Activated CD8-positive, alpha-beta T cell treated with anti-CD3 and anti-CD28 coated beads, Interleukin-2, amount 10 ng/mL, durations not matched to agents 7 days and 5 days (primary cell): Measurements from ENCODE around the gene FALEC. TPM values are rescaled to one million over a fixed set of nuclear protein-coding genes. Genes with fewer than 3 reads are reported as not detected.

ENCODE experiments used
- microRNA-seq: library from miRNA; unstranded; fragments of <30 nt; microRNA quantifications from one replicate; pipeline ENCODE4 v1.2.0, GENCODE V29; 2022
- total RNA-seq, 2 experiments: library from RNA; stranded (reverse); gene quantifications; one replicate each; pipeline ENCODE4 v1.2.3, GENCODE V29; 2021

The FALEC gene
- total RNA-seq, 2 experiments from 2014 or later = not detected

Small RNA genes within 50 kb of the gene (microRNA-seq; reads per million reads assigned to microRNA genes)
- not detected for gene MIR4257
- not detected for gene MIR6878

Other genes with a start within 250 kb of the FALEC start
- 100 to 1,000 TPM; 128 to 132 TPM for gene APH1A, start 246.7 kb upstream of the FALEC start, total RNA-seq
- gene C1orf54, start 243.0 kb upstream of the FALEC start, total RNA-seq = 1 to 10 TPM; 2.5 to 4.0 TPM
- gene CIART, start 233.2 kb upstream of the FALEC start, total RNA-seq = 1 to 10 TPM; 2.0 to 2.3 TPM
- gene MRPS21, start 221.9 kb upstream of the FALEC start, total RNA-seq = 10 to 100 TPM; 69.9 to 71.2 TPM
- 10 to 100 TPM; 77.7 to 79.7 TPM for gene PRPF3, start 194.2 kb upstream of the FALEC start, total RNA-seq
- gene RPRD2, start 151.6 kb upstream of the FALEC start, total RNA-seq = 10 to 100 TPM; 29.5 to 32.5 TPM
- gene TARS2, start 28.3 kb upstream of the FALEC start, total RNA-seq = 10 to 100 TPM; 29.8 to 33.7 TPM
- under 1 TPM; 0.71 to 0.78 TPM for gene ECM1, start 7.6 kb upstream of the FALEC start, total RNA-seq
- gene ADAMTSL4, start 33.7 kb downstream of the FALEC start, total RNA-seq = not detected
- gene MCL1, start 63.9 kb downstream of the FALEC start, total RNA-seq = 100 to 1,000 TPM; 249 to 261 TPM
- 100 to 1,000 TPM; 208 to 214 TPM for gene ENSA, start 113.9 kb downstream of the FALEC start, total RNA-seq
- 10 to 100 TPM; 19.4 to 21.2 TPM for gene GOLPH3L, start 181.4 kb downstream of the FALEC start, total RNA-seq
- under 1 TPM in 1 of 2 experiments, not detected in 1; 0.40 TPM for gene HORMAD1, start 205.1 kb downstream of the FALEC start, total RNA-seq